ENCODE measurements around the gene MXRA8.

- TF ChIP-seq CTCF (IDR thresholded peaks at IDR 0.05) = no peak
- TF ChIP-seq POLR2A (IDR thresholded peaks at IDR 0.05) = no peak
Observed at GRCh38 chr1:1345384-1345783, 13.0 kb downstream of the MXRA8 start.

Data from ovary (tissue), 3 donors.